HepG2 (cell line): ENCODE data around the gene APLF. TPM values are rescaled to one million over a fixed set of nuclear protein-coding genes. Genes with fewer than 3 reads are reported as not detected.
A peak's percentile ranks its signal among the peaks of the same experiment; 100 is the strongest.
"Not testable (repeated sequence)": the region's sequence is repeated elsewhere in the genome, so short reads cannot be mapped to it uniquely, and the experiment has no call there.

ENCODE experiments used
- ATAC-seq: fragments of 200-7000 bp; cut with Tn5 transposase; 3 replicates; pipeline ENCODE4 v1.9.1; 2020; ENCODE audit warnings: mild to moderate bottlenecking, moderate library complexity
- BruUV-seq: library from RNA; stranded (reverse); fragments of 400-500 nt; replicated peaks from 2 replicates; lab custom pipeline; 2021; lab: Mats Ljungman, UMichigan
- CTCF ChIA-PET: fragments of 300-600 bp; formaldehyde crosslinking; extraction: SDS; loops from one replicate; lab custom pipeline; 2021; ENCODE audit warnings: low total read pairs, inconsistent platforms, low intra/inter-chr PET ratio; lab: Yijun Ruan, JAX
- POLR2A ChIA-PET: fragments of 350-600 bp; sonication (Branson Sonifier 250); formaldehyde crosslinking; loops from one replicate; lab custom pipeline; 2020; ENCODE audit warnings: antibody characterized with exemption, inconsistent platforms; lab: Yijun Ruan, JAX
- DNase-seq: peaks from one replicate; pipeline ENCODE4 v3.0.0-alpha.2; 2015; ENCODE audit warnings: low spot score
- FAIRE-seq: peaks from 3 replicates; lab custom pipeline; 2011; peaks lifted over from hg19 to GRCh38; lab: Jason Lieb, UNC
- H2AFZ ChIP-seq: one replicate; pipeline ENCODE4 v1.6.1; 2011; ENCODE audit warnings: low read length, inconsistent platforms
- H3K27ac ChIP-seq: fragments of 300-600 bp; 3 replicates; pipeline ENCODE4 v1.8.0; 2011; ENCODE audit warnings: mixed run types, mild to moderate bottlenecking, mixed read lengths, low read length, inconsistent platforms; ENCODE audit not compliant: insufficient read depth; ENCODE audit errors: extremely low read length
- H3K27me3 ChIP-seq, 2 experiments: fragments of 200-600 bp in 1 of 2; 2 replicates in 1 of 2; 3 replicates in 1 of 2; pipeline versions ENCODE4 v1.6.0 to v1.8.0; 2011; ENCODE audit warnings: low read length in 2 of 2, mild to moderate bottlenecking in 2 of 2, moderate library complexity in 2 of 2, inconsistent platforms in 1 of 2; ENCODE audit not compliant: insufficient read depth in 2 of 2, control insufficient read depth in 1 of 2
- H3K36me3 ChIP-seq, 2 experiments: fragments of 200-600 bp in 1 of 2; replicated peaks in 1 of 2; 2 replicates in 1 of 2; 3 replicates in 1 of 2; pipeline versions ENCODE4 v1.5.1 to v1.8.0; 2011; ENCODE audit warnings: low read length in 2 of 2, inconsistent platforms in 1 of 2; ENCODE audit not compliant: insufficient read depth in 2 of 2, control insufficient read depth in 1 of 2
- H3K4me1 ChIP-seq: 2 replicates; pipeline ENCODE4 v1.5.1; 2012; ENCODE audit warnings: low read length, inconsistent platforms; ENCODE audit not compliant: insufficient read depth
- H3K4me2 ChIP-seq: 2 replicates; pipeline ENCODE4 v1.6.0; 2011; ENCODE audit warnings: low read depth, low read length, inconsistent platforms
- H3K4me3 ChIP-seq, 3 experiments: fragments of 200-600 bp in 1 of 3; sonication (generic), shearing (Covaris generic) in 1 of 3; replicated peaks in 1 of 3; 2 replicates each; pipeline ENCODE4 v1.5.1; 2011 to 2016; ENCODE audit warnings: low read length in 3 of 3, inconsistent platforms in 2 of 3, low read depth in 2 of 3, mild to moderate bottlenecking in 2 of 3, control low read depth in 1 of 3, mixed read lengths in 1 of 3; ENCODE audit not compliant: insufficient read depth in 1 of 3
- H3K79me2 ChIP-seq: one replicate; pipeline ENCODE4 v1.6.1; 2011; ENCODE audit warnings: low read length, inconsistent platforms; ENCODE audit not compliant: insufficient read depth
- H3K9ac ChIP-seq: 2 replicates; pipeline ENCODE4 v1.6.0; 2011; ENCODE audit warnings: mild to moderate bottlenecking, low read depth, low read length, inconsistent platforms; ENCODE audit not compliant: insufficient read depth
- H3K9me3 ChIP-seq: 2 replicates; pipeline ENCODE4 v1.5.1; 2012; ENCODE audit warnings: mild to moderate bottlenecking, low read length
- H4K20me1 ChIP-seq: 2 replicates; pipeline ENCODE4 v1.6.0; 2011; ENCODE audit warnings: inconsistent platforms, mild to moderate bottlenecking, low read length, moderate library complexity; ENCODE audit not compliant: insufficient read depth
- SMC3 ChIP-seq: IDR thresholded peaks from 2 replicates; pipeline ENCODE4 v1.6.1; 2011; ENCODE audit warnings: low read length, improper control_type of control experiment
- SMYD3 ChIP-seq: sonication (generic); formaldehyde crosslinking; IDR thresholded peaks from 2 replicates; pipeline ENCODE4 v1.8.1; 2023; ENCODE audit warnings: mild to moderate bottlenecking, missing genetic modification reagents
- STAG1 ChIP-seq: sonication (generic); formaldehyde crosslinking; IDR thresholded peaks from 2 replicates; pipeline ENCODE4 v1.4.0; 2020; ENCODE audit warnings: missing genetic modification reagents
- ZNF7 ChIP-seq: IDR thresholded peaks from 2 replicates; pipeline ENCODE4 v1.6.1; 2016; ENCODE audit warnings: missing biosample characterization, missing genetic modification reagents
- WGBS: methylation state at CpG from one replicate; pipeline ENCODE4 v1.1.6; 2017; ENCODE audit warnings: low lambda C conversion rate; 5-methylcytosine and 5-hydroxymethylcytosine counted together
- in situ Hi-C: cut with HindIII; loops from 2 replicates; pipeline ENCODE4 v1.10.0; 2017; ENCODE audit warnings: low pct_unique_long_range_greater_than_20kb; ENCODE audit not compliant: extremely low pct_ligation_motif_present
- intact Hi-C: fragments of 100-400 bp; cut with micrococcal nuclease; formaldehyde crosslinking; loops from one replicate; pipeline ENCODE4 v1.10.0; 2022; ENCODE audit not compliant: unreplicated experiment
- polyA plus RNA-seq, 8 experiments: library from polyadenylated mRNA; depleted of rRNA in 3 of 8; stranded (reverse) in 7 of 8; unstranded in 1 of 8; fragments of >200 nt; fragmentation: Illumina TruSeq in 4 of 8; extraction: Trizol in 4 of 8; gene quantifications; 2 replicates each; pipeline versions ENCODE4 v1.2.1 to v1.2.3, GENCODE V29; 2011 to 2016; ENCODE audit warnings: low read depth in 4 of 8, missing spikeins in 1 of 8, mixed read lengths in 1 of 8; ENCODE audit not compliant: insufficient read depth in 1 of 8
- total RNA-seq, 5 experiments: library from RNA; depleted of rRNA; stranded (reverse); fragments of >200 nt; fragmentation: Illumina TruSeq; extraction: Trizol; gene quantifications; 2 replicates each; pipeline ENCODE4 v1.2.3, GENCODE V29; 2016; ENCODE audit warnings: low read depth in 1 of 5
- TF ChIP-seq, protein P1 (sequence below): sonication (generic); formaldehyde crosslinking; IDR thresholded peaks from 2 replicates; pipeline ENCODE4 v1.5.0; 2020; ENCODE audit warnings: mild to moderate bottlenecking, missing genetic modification reagents, moderate library complexity

The APLF gene
- total and polyA plus RNA-seq, 2 of the 13 experiments (the other 11 are each of a cell fraction or from before 2014, with no cell fraction given): 0.45 to 2.2 TPM

DNA sequence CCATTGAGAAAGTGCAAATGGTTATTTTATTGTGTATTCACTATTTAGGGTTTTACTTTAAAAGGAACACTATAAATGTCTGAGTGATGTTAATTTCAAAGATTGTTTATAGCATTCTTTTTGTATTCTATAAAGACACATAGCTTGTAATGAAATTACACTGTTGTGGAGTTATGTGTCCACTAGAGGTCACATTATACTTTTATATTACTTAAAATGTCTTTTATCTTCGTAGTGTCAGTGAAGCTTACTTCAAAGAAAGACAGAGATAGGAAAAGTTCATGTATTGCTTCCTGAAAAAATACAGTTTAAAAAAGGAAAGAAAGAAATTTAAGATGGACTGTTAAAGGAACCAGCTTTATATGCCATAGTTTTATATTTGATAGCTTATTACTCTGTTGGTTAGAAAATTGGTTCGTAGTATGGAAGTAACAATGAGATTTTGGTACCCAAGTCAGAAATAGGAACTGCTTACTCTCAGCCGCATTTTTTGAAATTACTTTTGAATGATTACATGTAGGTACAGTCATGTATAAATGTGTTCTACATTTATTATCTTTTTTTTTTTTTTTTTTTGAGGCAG, 20.5 kb downstream of the APLF start:
- Histone ChIP-seq H3K27me3 (no peaks in the 10 kb centered on the region), H3K36me3 (no peaks in the 10 kb centered on the region), H3K9ac (no peak overlapping the region), H3K4me1 (no peaks in the 10 kb centered on the region), H3K4me2 (no peak overlapping the region), H2AFZ (no peak overlapping the region), H3K27ac (no peak overlapping the region), H4K20me1 (no peaks in the 10 kb centered on the region), H3K9me3 (no peaks in the 10 kb centered on the region), H3K79me2 (no peaks in the 10 kb centered on the region), H3K4me3 (no peak overlapping the region)
- FAIRE-seq (no peak), DNase-seq (peak; percentile 20), ATAC-seq (peak; percentile 46; the same call in 1 of the 3 replicates)
- WGBS: 54% methylated on average over 3 of the region's 3 CpGs
- in situ Hi-C loops (no loop called here), intact Hi-C loops (loop anchor here (1.0 to 5.0 kb wide), 3 partner anchors 107 to 227 kb away; no protein-coding TSS in a partner anchor)
- TF ChIP-seq ZNF7 (CRISPR knock-in tag) (no peak), SMC3 (peak; percentile 36; the same call in 1 of the 2 replicates), STAG1 (CRISPR knock-in tag) (peak; percentile 60), SMYD3 (0 out of 2 replicates have a peak, but pooled peaks have one; percentile 19)
- TF ChIP-seq, protein P1, sequence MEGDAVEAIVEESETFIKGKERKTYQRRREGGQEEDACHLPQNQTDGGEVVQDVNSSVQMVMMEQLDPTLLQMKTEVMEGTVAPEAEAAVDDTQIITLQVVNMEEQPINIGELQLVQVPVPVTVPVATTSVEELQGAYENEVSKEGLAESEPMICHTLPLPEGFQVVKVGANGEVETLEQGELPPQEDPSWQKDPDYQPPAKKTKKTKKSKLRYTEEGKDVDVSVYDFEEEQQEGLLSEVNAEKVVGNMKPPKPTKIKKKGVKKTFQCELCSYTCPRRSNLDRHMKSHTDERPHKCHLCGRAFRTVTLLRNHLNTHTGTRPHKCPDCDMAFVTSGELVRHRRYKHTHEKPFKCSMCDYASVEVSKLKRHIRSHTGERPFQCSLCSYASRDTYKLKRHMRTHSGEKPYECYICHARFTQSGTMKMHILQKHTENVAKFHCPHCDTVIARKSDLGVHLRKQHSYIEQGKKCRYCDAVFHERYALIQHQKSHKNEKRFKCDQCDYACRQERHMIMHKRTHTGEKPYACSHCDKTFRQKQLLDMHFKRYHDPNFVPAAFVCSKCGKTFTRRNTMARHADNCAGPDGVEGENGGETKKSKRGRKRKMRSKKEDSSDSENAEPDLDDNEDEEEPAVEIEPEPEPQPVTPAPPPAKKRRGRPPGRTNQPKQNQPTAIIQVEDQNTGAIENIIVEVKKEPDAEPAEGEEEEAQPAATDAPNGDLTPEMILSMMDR (CRISPR knock-in tag): peak; percentile 47
- POLR2A ChIA-PET: no interaction called here
- no TSS peak for BruUV-seq
- CTCF ChIA-PET: interaction anchor here (2.2 to 2.9 kb wide), 2 partner anchors 107 to 227 kb away, joined by 14 to 15 read pairs; no protein-coding TSS in a partner anchor

DNA sequence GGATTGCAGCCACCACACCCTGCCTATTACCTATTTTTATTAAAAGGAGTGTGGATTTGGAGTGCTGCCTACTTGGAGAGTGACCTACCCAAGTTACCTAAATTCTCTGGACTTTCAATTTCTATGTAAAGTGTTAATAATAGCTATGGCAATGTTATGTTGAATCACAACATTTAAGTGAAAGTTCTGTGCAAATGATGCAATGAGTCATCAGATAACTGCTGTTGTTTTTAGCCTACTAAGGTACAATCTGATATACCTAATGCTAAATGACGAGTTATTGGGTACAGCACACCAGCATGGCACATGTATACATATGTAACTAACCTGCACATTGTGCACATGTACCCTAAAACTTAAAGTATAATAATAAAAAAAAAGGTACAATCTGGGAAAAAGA, 21.2 kb downstream of the APLF start:
- H2AFZ ChIP-seq, H3K36me3 ChIP-seq, H3K27ac ChIP-seq, H3K79me2 ChIP-seq, H3K4me2 ChIP-seq, H3K27me3 ChIP-seq, POLR2A ChIA-PET, H4K20me1 ChIP-seq, BruUV-seq, H3K4me1 ChIP-seq, H3K4me3 ChIP-seq, in situ Hi-C loops, H3K9ac ChIP-seq, ATAC-seq, DNase-seq, H3K9me3 ChIP-seq, FAIRE-seq: not testable (repeated sequence)
- 88% methylated on average over 1 of the region's 1 CpG for WGBS
- CTCF ChIA-PET: interaction anchor here (2.2 to 2.9 kb wide), 2 partner anchors 106 to 227 kb away, joined by 14 to 15 read pairs; no protein-coding TSS in a partner anchor
- intact Hi-C loops: loop anchor here (5.0 kb wide), 1 partner anchor 159 kb away; no protein-coding TSS in a partner anchor
